DOHH2 (cell line): ENCODE results near the gene REXO1.

Experiments
- EZH2phosphoT487 ChIP-seq: fragments of 200-600 bp; sonication (generic); IDR thresholded peaks from 2 replicates; pipeline ENCODE4 v1.6.1; 2017; ENCODE audit warnings: borderline replicate concordance, mild to moderate bottlenecking, antibody characterized with exemption, low read length, moderate library complexity, mixed read lengths
- TF ChIP-seq, protein P1 (sequence below): fragments of 200-600 bp; sonication (generic); IDR thresholded peaks from one replicate; pipeline ENCODE4 v1.5.1; 2014; ENCODE audit warnings: antibody characterized with exemption, mild to moderate bottlenecking, low read depth, low read length; ENCODE audit not compliant: poor library complexity, severe bottlenecking

DNA sequence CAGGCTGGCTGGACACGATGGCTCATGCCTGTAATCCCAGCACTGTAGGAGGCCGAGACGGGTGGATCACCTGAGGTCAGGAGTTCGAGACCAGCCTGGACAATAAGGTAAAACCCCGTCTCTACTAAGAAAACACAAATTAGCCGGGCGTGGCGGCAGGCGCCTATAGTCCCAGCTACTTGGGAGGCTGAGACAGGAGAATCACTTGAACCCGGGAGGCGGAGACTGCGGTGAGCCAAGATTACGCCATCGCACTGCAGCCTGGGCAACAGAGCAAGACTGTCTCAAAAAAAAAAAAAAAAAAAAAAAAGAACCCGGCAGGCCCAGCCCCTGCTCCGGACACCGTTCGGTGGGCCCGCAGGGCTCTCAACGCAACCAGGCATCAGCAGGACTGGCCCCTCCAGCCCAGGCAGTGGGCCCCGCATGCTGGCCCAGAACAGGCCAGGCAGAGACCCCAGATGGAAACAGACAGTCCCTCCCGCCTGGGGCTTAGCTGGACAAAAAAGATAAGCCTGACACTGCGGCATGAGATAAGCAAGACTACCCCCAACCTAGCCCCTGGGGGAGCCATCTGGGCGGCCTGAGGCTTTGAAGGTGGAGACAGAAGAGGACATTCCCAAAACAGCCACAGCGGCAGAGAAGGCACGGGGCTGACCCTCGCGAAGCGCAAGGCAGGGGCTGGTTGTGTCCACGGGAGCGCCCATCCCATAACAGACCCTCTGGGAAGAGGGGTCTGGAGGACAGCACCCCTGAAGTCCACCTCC lies 11.6 kb downstream of the REXO1 start:
- no peak for TF ChIP-seq EZH2phosphoT487
- TF ChIP-seq, protein P1, sequence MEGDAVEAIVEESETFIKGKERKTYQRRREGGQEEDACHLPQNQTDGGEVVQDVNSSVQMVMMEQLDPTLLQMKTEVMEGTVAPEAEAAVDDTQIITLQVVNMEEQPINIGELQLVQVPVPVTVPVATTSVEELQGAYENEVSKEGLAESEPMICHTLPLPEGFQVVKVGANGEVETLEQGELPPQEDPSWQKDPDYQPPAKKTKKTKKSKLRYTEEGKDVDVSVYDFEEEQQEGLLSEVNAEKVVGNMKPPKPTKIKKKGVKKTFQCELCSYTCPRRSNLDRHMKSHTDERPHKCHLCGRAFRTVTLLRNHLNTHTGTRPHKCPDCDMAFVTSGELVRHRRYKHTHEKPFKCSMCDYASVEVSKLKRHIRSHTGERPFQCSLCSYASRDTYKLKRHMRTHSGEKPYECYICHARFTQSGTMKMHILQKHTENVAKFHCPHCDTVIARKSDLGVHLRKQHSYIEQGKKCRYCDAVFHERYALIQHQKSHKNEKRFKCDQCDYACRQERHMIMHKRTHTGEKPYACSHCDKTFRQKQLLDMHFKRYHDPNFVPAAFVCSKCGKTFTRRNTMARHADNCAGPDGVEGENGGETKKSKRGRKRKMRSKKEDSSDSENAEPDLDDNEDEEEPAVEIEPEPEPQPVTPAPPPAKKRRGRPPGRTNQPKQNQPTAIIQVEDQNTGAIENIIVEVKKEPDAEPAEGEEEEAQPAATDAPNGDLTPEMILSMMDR: no peak
